SJSA1 (cell line): ENCODE measurements around the gene NACA2. TPM values are rescaled to one million over a fixed set of nuclear protein-coding genes. Genes with fewer than 3 reads are reported as not detected.
"Not testable (repeated sequence)": the region's sequence is repeated elsewhere in the genome, so short reads cannot be mapped to it uniquely, and the experiment has no call there.

Experiments used
- DNase-seq, 2 experiments: peaks; one replicate each; pipeline ENCODE4 v3.0.0-alpha.2; 2015 to 2020; ENCODE audit warnings: low spot score in 2 of 2, low read depth in 1 of 2
- H3K27ac ChIP-seq: fragments of 250-450 bp; sonication (Bioruptor Pico); 2 replicates; pipeline ENCODE4 v1.5.1; 2020; ENCODE audit warnings: mild to moderate bottlenecking, moderate library complexity
- H3K27me3 ChIP-seq: fragments of 250-450 bp; sonication (Bioruptor Pico); replicated peaks from 2 replicates; pipeline ENCODE4 v1.5.1; 2020; ENCODE audit warnings: mild to moderate bottlenecking, moderate library complexity
- H3K36me3 ChIP-seq: fragments of 250-450 bp; sonication (Bioruptor Pico); 2 replicates; pipeline ENCODE4 v1.5.1; 2020; ENCODE audit warnings: mild to moderate bottlenecking
- H3K4me1 ChIP-seq: fragments of 250-450 bp; sonication (Bioruptor Pico); replicated peaks from 2 replicates; pipeline ENCODE4 v1.6.1; 2021; ENCODE audit warnings: mild to moderate bottlenecking
- H3K4me3 ChIP-seq: fragments of 250-450 bp; sonication (Bioruptor Pico); 2 replicates; pipeline ENCODE4 v1.5.1; 2020; ENCODE audit warnings: mild to moderate bottlenecking
- H3K9me3 ChIP-seq: fragments of 250-450 bp; sonication (Bioruptor Pico); replicated peaks from 2 replicates; pipeline ENCODE4 v1.5.1; 2020; ENCODE audit warnings: mild to moderate bottlenecking
- total RNA-seq: library from RNA; depleted of rRNA; stranded (reverse); fragments of >200 nt; shearing (Covaris generic); gene quantifications from 2 replicates; pipeline ENCODE4 v1.2.3, GENCODE V29; 2014

NACA2 gene
- total RNA-seq, 1 experiment from 2014 or later: not detected

GRCh38 chr17:61581611-61582349 is 9.2 kb downstream of the NACA2 start:
- H3K4me1 ChIP-seq: no peaks in the 10 kb centered on the region
- no peak for DNase-seq
- no peak overlapping the region for H3K27ac ChIP-seq
- H3K36me3 ChIP-seq: no peaks in the 10 kb centered on the region
- peaks cover 11% of the 10 kb centered on the region; the same call in 1 of the 2 replicates for H3K27me3 ChIP-seq
- no peaks in the 10 kb centered on the region for H3K9me3 ChIP-seq
- no peak overlapping the region for H3K4me3 ChIP-seq

GRCh38 chr17:61580502-61580901 is 10.5 kb downstream of the NACA2 start:
- H3K4me3 ChIP-seq: no peak overlapping the region
- H3K27ac ChIP-seq: no peak overlapping the region
- peaks cover 11% of the 10 kb centered on the region; the same call in 1 of the 2 replicates for H3K27me3 ChIP-seq
- no peaks in the 10 kb centered on the region for H3K9me3 ChIP-seq
- no peak for DNase-seq
- H3K4me1 ChIP-seq: no peaks in the 10 kb centered on the region
- no peaks in the 10 kb centered on the region for H3K36me3 ChIP-seq

DNA sequence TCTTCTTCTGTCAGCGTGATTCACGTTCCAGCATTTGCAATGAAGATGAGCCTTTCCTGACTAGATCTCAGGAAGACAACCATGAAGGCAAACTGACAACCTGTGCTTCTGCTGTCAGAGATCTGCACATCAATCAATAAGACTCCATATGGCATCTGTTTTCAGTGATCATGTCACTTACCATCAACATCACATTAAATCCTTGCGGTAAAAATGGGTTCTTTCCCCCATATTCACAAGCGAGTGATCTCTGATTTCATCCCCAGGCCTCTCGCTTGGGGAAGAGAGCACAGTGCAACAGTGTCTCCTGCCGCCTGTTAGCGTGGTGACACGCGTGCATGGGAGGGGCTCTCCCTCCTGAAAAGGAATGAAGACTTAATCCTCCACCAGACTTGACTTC is 11.1 kb downstream of the NACA2 start:
- H3K27ac ChIP-seq: no peak overlapping the region
- peak in 1 of 2 experiments; percentile 9 for DNase-seq
- no peaks in the 10 kb centered on the region for H3K9me3 ChIP-seq
- peaks cover 11% of the 10 kb centered on the region; the same call in 1 of the 2 replicates for H3K27me3 ChIP-seq
- no peaks in the 10 kb centered on the region for H3K4me1 ChIP-seq
- H3K36me3 ChIP-seq: no peaks in the 10 kb centered on the region
- H3K4me3 ChIP-seq: no peak overlapping the region

GRCh38 chr17:61579347-61579746 is 11.7 kb downstream of the NACA2 start:
- H3K4me3 ChIP-seq: no peak overlapping the region

DNA sequence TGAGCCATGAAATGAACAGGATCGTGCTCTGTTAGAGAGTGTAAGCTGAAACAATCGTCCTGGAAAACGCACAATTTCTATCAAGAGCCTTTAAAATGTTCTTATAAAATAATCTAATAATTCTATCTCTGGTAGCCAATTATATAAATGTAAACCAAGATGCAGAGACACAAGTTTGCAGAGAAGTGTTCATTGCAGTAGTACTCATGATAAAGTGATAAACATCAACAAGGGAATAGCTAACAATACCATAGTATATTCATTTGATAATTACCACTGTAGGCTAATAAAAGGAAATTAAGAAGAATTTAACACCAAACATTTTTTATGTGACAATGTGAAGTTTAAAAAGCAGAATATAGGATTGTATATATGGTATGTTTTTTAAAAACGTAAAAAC is 12.4 kb downstream of the NACA2 start:
- Histone ChIP-seq H3K9me3 (no peaks in the 10 kb centered on the region), H3K4me3 (no peak overlapping the region), H3K27me3 (peaks cover 11% of the 10 kb centered on the region; the same call in 1 of the 2 replicates), H3K27ac (no peak overlapping the region), H3K4me1 (no peaks in the 10 kb centered on the region), H3K36me3 (no peaks in the 10 kb centered on the region)
- no peak for DNase-seq

More at GRCh38 chr17:61579347-61579746, 11.7 kb downstream of the NACA2 start:
- Histone ChIP-seq H3K27me3 (peaks cover 11% of the 10 kb centered on the region; the same call in 1 of the 2 replicates), H3K9me3 (no peaks in the 10 kb centered on the region), H3K36me3 (no peaks in the 10 kb centered on the region), H3K27ac (no peak overlapping the region), H3K4me1 (no peaks in the 10 kb centered on the region)
- DNase-seq: no peak

DNA sequence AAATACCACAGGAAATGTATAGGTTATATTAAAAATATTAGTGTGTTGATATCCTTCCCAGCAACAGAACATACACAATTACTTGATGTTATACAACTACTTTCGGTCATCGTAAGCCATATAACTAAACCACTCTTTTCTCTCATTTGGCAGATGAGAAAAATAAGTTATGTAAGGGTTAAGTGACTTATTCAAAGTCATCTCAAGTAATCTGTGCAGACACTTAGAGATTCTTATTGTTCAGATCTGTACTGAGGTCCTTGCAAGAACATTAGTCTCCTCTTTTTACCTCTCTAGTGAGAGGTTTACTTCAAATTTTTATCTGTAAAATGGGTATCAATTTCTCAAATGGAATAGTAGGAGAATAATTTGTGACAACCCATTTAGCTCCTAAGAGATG is 15.0 kb downstream of the NACA2 start:
- H3K36me3 ChIP-seq: no peaks in the 10 kb centered on the region
- H3K4me1 ChIP-seq: no peaks in the 10 kb centered on the region
- no peaks in the 10 kb centered on the region for H3K9me3 ChIP-seq
- H3K27me3 ChIP-seq: peaks cover 3% of the 10 kb centered on the region; the same call in 1 of the 2 replicates
- no peak overlapping the region for H3K4me3 ChIP-seq
- no peak for DNase-seq
- H3K27ac ChIP-seq: no peak overlapping the region

DNA sequence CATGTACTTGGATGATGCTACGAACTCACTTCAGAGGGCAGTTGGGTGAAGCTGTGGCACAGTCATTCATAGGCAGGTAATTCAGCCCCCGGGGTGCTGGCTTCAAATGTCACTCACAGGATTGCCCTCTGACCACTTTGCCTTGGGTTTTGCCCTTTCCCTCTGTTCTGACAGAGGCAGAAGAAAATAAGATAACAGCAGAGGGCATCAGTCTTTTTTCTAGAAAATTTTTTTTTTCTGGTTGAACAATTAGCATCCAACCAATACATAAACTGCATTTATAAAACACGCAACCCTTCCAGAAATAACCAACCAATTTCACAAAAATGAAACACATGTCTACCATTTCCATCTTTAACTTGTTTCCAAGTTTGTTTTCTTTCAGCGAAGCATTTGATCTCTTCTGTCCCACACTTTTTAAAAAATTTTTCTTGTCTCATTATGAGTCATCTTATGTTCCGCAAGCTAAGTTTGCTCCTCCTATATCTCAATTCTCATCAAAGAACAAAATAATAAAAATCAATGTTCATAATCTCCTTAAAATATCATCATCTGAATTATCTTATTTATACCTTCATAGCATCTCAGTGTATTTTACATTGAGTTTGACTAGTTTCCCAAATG is 15.6 kb downstream of the NACA2 start:
- no peak for DNase-seq
- H3K27ac ChIP-seq: no peak overlapping the region
- peaks cover 3% of the 10 kb centered on the region; the same call in 1 of the 2 replicates for H3K27me3 ChIP-seq
- H3K4me1 ChIP-seq: no peaks in the 10 kb centered on the region
- no peaks in the 10 kb centered on the region for H3K9me3 ChIP-seq
- H3K4me3 ChIP-seq: no peak overlapping the region
- no peaks in the 10 kb centered on the region for H3K36me3 ChIP-seq

- H3K27me3 ChIP-seq: peaks cover 3% of the 10 kb centered on the region; the same call in 1 of the 2 replicates
- no peaks in the 10 kb centered on the region for H3K9me3 ChIP-seq
- no peak overlapping the region for H3K27ac ChIP-seq
- no peaks in the 10 kb centered on the region for H3K36me3 ChIP-seq
- peak in 1 of 2 experiments; percentile 20 for DNase-seq
- no peak overlapping the region for H3K4me3 ChIP-seq
- no peaks in the 10 kb centered on the region for H3K4me1 ChIP-seq
Measured at GRCh38 chr17:61574542-61575351, 16.3 kb downstream of the NACA2 start.

DNA sequence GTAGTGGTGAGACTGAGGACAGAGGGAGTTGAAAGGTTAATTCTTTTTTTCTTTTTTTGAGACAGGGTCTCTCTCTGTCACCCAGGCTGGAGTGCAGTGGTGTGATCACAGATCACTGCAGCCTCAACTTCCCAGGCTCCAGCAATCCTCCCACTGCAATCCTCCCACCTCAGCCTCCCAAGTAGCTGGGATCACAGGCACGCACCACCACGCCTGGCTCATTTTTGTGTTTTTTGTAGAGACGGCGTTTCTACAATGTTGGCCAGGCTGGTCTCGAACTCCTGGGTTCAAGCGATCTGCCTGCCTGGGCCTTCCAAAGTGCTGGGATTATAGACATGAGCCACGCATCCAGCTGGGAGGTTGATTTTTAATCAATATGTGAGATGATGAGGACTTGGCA is 18.5 kb downstream of the NACA2 start:
- DNase-seq, H3K4me1 ChIP-seq, H3K36me3 ChIP-seq, H3K27me3 ChIP-seq, H3K27ac ChIP-seq, H3K4me3 ChIP-seq, H3K9me3 ChIP-seq: not testable (repeated sequence)

DNA sequence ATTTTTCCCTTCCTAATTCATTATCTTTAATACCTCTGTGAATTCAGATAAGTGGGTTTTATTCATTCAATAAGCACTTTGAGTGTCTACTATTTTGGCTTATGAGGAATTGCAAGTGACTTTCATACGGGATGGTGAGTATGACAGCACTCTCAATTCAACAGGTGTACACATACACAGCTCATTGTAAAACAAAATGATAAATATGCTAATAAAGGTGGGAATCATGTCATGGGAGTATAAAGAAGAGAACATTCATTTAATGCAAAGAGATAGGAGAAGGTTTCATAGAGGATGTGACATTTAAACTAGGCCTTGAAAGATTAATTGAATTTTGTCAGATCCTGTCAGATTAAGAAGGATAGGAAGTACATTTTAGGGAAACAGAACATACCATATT is 19.4 kb downstream of the NACA2 start:
- no peaks in the 10 kb centered on the region for H3K4me1 ChIP-seq

GRCh38 chr17:61570118-61570517 is 20.9 kb downstream of the NACA2 start:
- no peak overlapping the region for H3K27ac ChIP-seq
- H3K9me3 ChIP-seq: no peaks in the 10 kb centered on the region
- no peaks in the 10 kb centered on the region for H3K27me3 ChIP-seq
- no peak overlapping the region for H3K4me3 ChIP-seq
- no peaks in the 10 kb centered on the region for H3K36me3 ChIP-seq
- H3K4me1 ChIP-seq: no peaks in the 10 kb centered on the region
- no peak for DNase-seq

More for the DNA sequence above, 19.4 kb downstream of the NACA2 start:
- H3K27ac ChIP-seq: no peak overlapping the region
- H3K36me3 ChIP-seq: no peaks in the 10 kb centered on the region
- H3K27me3 ChIP-seq: no peaks in the 10 kb centered on the region
- no peaks in the 10 kb centered on the region for H3K9me3 ChIP-seq
- no peak for DNase-seq
- H3K4me3 ChIP-seq: no peak overlapping the region

DNA sequence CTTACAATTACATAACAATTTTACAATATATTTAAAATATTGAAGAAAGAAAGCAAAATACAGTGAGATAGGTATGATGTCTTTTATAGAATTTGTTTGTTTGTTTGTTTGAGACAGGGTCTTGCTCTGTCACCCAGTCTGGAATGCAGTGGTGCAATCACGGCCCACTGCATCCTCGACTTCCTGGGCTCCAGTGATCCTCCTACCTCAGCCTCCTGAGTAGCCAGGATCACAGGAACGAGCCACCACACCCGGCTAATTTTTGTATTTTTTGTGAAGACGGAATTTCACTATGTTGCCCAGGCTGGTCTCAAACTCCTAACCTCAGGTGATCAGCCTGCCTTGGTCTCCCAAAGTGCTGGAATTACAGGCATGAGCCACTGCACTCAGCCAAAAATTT is 21.5 kb downstream of the NACA2 start:
- H3K9me3 ChIP-seq, H3K27me3 ChIP-seq, H3K27ac ChIP-seq, H3K4me1 ChIP-seq, DNase-seq, H3K4me3 ChIP-seq, H3K36me3 ChIP-seq: not testable (repeated sequence)

DNA sequence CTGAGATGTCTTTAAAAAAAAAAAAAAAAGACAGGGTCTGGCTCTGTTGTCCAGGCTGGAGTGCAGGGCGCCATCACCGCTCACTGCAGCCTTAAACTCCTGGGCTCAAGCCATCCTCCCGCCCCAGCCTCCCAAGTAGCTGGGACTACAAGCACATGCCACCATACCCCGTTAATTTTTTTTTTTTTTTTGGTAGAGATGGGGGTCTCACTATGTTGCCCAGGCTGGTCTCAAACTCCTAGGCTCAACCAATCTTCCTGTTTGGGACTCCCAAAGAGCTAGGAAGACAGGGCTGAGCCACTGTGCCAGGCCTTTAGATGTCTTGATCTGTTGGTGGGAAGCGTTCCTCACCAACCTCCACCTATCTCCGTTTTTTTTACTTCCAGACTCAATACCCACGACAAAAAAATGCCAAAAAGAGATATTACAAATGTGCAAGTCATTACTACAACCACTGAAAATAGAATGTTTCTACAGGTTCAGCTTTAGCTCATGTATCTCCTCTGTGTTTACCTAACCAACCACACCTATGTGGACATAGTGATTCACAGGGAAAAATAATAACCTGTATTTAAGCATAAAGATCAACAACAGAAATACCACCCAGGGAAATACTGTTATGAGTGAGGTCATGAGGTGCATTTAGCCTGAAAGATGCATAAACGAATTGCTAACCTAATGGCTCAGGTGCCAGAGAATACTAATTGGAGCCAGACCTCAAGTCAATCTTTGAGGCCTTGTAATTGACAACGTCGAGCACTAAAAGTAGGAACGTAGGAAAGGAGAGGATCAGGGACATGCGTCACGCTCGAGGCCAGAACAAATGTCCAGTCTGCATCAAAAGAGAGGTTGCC is 22.6 kb downstream of the NACA2 start:
- Histone ChIP-seq H3K27ac (no peak overlapping the region), H3K4me3 (no peak overlapping the region), H3K9me3 (no peaks in the 10 kb centered on the region), H3K4me1 (no peaks in the 10 kb centered on the region), H3K27me3 (no peaks in the 10 kb centered on the region), H3K36me3 (no peaks in the 10 kb centered on the region)
- DNase-seq: no peak
